Dermis blood vessel endothelial cell (primary cell): ENCODE data around the gene BMS1. TPM values are rescaled to one million over a fixed set of nuclear protein-coding genes. Genes with fewer than 3 reads are reported as not detected.
"Not testable (repeated sequence)": the region's sequence is repeated elsewhere in the genome, so short reads cannot be mapped to it uniquely, and the experiment has no call there.

Source experiments
- DNase-seq: peaks from one replicate; pipeline ENCODE4 v3.0.0; 2010
- total RNA-seq: library from RNA; depleted of rRNA; stranded (reverse); fragments of >200 nt; gene quantifications from 2 replicates; pipeline ENCODE4 v1.2.3, GENCODE V29; 2014

The BMS1 gene
- total RNA-seq, 1 donor from 2014 or later, result 24.2 TPM

- DNase-seq, result no peak
Observed at GRCh38 chr10:42785759-42786158, 3.2 kb downstream of the BMS1 start.

DNA sequence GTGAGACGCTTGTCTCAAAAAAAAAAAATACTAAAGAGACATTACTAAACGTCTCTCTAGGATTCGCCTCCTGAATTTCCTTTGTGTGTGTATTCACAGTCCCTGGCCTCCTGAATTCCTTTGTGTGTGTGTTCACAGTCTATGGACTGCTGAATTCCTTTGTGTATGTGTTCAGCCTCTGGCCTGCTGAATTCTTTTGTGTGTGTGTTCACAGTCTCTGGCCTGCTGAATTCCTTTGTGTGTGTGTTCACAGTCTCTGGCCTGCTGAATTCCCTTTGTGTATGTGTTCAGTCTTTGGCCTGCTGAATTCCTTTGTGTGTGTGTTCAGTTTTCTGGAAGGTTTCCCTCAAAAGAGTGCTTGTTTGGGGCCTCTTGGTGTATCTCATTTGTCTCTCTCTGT lies 8.2 kb downstream of the BMS1 start:
- DNase-seq, result no peak

- DNase-seq, result no peak
Observed at GRCh38 chr10:42795701-42796100, 13.1 kb downstream of the BMS1 start.

DNA sequence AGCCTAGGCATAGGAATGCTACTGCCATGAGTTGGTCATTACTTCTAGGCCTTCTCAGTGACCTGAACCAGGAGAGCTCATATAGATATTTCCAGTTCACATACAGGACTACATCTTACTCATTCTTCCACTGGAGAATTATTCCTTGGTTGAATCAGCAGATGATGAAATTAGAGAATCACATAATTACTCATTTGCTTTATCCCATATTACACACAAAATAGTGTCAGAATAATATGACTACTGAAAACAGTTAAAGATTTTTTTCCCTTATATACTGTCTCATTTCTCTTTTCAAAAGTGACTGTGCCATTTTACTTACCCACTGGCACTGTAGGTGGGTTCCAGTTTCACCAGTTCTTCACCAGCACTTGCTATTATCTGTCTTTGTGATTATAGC lies 18.5 kb downstream of the BMS1 start:
- DNase-seq, result no peak

GRCh38 chr10:42802876-42803275 lies 20.3 kb downstream of the BMS1 start:
- no peak for DNase-seq

DNA sequence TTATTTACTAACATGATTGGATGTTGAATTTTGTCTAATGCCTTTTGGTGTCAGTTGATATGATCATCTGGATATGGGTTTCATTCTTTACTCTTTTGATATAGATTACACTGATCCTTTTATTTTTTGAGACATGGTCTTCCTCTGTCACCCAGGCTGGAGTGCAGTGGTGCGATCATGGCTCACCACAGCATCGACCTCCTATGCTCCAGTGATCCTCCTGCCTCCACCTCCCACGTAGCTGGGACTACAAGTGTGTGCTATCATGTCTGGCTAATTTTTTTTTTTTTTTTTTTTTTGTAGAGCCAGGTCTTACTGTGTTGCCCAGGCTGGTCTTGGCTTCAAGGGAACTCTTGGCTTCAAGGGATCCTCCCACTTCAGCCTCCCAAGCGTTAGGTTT lies 27.1 kb downstream of the BMS1 start:
- DNase-seq, result no peak

DNA sequence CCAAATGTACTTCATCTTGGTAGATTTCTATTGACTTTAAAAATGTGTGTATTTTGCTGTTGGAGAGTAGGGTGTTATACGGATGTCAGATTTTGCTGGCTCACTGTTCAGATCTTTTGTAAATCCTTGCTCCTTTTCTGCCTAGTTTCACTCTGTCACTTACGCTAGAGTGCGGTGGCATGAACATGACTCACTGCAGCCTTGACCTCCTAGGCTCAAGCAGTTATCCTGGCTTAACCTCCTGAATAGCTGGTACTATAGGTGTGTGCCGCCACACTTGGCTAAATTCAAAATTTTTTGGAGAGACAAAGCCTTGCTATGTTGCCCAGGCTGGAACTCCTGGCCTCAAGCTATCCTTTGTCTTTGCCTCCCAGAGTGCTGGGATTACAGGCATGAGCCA lies 29.4 kb downstream of the BMS1 start:
- DNase-seq, result no peak

DNA sequence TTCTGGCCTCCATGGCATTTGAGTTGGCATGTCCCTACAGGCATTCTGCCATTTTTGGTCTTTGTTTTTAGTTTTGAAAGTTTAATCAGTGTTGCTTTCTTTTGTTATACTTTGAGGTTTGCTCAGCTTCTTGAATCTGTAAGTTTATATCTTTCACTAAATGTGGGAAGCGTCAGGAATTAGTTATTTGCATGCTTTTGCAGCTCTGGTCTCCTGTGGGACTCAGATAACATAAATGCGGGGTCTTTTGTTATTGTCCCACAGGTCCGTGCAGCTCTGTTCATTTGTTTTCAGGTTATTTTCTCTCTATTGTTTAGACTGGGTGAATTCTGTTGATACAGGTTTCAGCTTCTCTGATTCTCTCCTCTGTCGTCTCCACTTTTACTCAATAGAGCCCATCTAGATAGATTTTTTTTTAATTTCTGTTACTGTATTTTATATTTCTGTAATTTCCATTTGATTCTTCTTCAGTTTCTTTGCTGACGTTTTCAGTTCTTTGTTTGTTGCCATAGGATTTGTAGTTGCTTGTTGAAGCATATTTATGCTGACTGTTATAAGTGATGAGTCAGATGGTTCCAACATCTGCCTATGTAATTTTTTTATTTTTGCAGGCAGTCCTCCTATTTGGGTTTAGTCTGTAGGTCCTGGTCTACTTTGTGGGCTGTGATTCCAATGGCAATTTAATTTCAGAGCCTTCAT lies 31.5 kb downstream of the BMS1 start:
- DNase-seq, result not testable (repeated sequence)

DNA sequence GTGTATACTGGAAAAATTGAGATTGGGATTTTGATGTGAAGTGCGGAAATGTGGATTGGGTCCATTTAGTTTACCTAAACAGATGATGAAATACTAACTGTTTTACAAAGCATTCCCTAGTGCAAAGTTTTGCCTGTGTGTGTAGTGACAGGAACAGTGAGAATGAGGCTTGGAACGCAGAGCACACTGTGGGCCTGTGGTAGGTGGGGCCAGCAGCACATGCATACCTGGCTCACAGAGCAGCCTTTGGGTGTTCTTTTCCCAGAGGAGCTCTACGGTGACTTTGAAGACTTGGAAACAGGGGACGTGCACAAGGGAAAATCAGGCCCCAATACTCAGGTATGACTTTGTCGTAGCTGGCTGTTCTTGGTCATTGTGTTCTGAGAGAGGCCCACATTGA lies 33.7 kb downstream of the BMS1 start:
- DNase-seq, result not testable (repeated sequence)

DNA sequence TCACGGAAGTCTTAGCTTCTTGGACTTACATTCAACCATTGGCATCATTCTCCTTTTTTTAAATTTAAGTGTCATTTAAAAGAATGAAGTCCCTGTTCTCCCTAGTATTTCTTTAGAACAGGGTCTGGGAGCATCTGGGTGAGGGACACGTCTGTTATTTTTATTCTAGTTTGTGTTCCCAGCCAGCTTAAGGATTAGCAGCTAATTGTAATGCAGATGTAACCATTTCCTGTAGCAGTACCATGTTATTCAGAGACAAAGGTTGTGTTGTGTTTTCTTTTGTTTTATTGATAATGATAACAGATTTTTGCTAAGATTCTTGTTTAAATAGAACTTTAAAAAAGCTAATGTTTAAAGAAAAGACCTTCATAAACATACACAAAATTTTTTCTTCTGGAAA lies 34.3 kb downstream of the BMS1 start:
- no peak for DNase-seq

DNA sequence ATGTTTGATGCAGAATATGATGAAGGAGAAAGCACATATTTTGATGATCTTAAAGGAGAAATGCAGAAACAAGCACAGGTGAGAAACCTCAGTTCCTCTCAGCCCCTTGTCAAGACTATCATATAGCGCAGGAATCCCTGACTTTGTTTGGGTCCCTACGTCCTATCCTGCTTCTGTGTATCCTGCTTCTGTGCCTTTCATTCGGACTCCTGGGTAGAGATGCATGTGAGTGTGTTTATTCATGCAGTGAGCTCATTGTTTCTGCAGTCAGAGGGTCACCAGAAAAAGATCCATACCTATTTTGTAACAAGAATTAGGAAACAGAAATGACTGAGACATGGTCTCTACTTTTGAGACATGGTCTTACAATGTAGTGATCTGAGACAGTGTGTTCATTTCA lies 34.8 kb downstream of the BMS1 start:
- DNase-seq, result not testable (repeated sequence)

DNA sequence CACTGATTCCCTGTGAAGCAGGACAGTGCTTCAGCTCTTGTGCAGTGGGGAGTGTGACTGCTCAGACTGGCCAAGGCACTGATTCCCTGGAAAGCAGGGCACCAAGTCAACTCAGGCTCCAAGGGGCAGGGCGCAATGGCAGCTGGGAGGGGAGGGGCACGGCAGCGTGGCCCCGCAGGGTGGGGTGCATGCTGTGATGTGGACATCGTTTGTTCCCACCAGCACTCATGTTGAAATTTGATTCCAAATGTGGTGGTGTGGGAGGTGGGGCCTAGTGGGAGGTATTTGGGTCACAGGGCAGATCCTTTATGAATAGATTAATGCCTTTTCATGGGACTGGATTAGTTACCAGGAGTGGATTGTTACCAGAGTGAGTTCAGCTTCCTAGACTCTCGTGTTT lies 44.2 kb downstream of the BMS1 start:
- DNase-seq, result not testable (repeated sequence)

GRCh38 chr10:42827201-42827600 lies 44.6 kb downstream of the BMS1 start:
- DNase-seq, result no peak

DNA sequence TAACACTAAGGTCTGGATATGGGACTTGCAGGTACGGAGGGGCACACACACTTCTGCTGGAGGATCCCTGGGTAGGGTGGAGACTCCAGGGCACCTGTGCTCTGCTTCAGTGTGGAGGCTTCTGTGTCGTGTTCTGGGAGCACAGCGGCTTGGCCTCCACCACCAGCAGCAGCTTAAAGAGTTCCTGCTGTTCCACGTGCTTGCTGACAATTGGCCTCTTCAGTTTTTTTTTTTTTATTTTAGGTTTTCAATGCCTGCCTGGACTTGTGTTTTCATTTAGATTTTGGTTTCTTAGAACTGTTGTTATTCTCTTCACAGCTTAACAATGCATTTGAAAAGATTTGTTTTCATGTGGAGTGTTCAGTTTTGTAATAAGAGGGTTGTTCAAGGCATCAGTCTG lies 45.8 kb downstream of the BMS1 start:
- DNase-seq, result not testable (repeated sequence)

- DNase-seq, result peak; percentile 26
Observed at GRCh38 chr10:42830237-42830636, 47.6 kb downstream of the BMS1 start.

DNA sequence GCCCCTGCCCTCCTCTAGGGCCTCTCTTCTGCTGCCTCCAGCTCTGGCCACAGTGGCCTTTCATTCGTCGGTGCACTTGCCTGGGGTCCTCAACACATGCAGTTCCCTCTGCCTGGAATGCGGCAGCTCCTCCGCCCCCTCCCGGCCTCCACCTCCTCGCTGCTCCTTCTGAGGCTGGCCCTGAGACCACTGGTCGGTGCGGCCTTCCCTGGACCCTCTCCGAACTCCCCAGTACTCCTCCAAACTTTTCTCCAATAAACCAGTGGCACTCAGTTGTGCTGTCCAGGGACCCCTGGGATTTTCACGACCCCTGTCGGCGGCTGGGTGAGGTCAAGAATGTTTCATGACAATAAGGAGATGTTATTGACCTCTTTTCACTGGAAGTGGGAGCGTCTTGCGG lies 53.5 kb downstream of the BMS1 start:
- DNase-seq, result no peak

GRCh38 chr10:42836771-42837468 lies 54.3 kb downstream of the BMS1 start:
- peak; percentile 38 for DNase-seq

GRCh38 chr10:42844810-42845209 lies 62.2 kb downstream of the BMS1 start:
- not testable (repeated sequence) for DNase-seq

DNA sequence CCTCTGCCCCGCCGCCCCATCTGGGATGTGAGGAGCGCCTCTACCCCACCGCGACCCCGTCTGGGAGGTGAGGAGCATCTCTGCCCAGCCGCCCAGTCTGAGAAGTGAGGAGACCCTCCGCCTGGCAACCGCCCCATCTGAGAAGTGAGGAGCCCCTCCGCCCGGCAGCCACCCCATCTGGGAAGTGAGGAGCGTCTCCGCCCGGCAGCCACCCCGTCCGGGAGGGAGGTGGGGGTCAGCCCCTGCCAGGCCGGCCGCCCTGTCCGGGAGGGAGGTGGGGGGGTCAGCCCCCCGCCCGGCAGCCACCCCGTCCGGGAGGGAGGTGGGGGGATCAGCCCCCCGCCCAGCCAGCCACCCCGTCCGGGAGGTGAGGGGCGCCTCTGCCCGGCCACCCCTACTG lies 64.7 kb downstream of the BMS1 start:
- not testable (repeated sequence) for DNase-seq

GRCh38 chr10:42850931-42851330 lies 68.3 kb downstream of the BMS1 start:
- DNase-seq, result no peak

- no peak for DNase-seq
Observed at GRCh38 chr10:42859256-42859655, 76.7 kb downstream of the BMS1 start.

GRCh38 chr10:42860016-42860415 lies 77.4 kb downstream of the BMS1 start:
- DNase-seq, result not testable (repeated sequence)

DNA sequence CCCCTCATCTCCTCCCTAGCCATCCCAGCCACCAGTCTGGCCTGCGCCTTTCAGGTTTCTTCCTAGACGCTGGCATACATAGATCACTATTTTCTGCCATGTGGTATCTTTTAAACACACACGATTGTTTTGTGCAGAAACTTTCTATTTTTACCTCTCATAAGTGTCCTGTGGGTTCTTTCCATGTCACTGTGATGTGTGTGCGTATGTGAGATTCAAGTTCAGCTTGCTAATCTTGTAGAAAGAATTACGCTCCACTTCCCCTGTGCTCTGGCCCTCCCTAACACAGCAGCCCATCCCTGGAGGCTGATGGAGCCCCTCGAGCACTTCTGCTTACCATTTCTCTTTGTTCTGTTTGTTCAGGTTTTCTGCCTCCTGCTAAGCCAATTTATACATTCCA lies 80.2 kb downstream of the BMS1 start:
- not testable (repeated sequence) for DNase-seq

DNA sequence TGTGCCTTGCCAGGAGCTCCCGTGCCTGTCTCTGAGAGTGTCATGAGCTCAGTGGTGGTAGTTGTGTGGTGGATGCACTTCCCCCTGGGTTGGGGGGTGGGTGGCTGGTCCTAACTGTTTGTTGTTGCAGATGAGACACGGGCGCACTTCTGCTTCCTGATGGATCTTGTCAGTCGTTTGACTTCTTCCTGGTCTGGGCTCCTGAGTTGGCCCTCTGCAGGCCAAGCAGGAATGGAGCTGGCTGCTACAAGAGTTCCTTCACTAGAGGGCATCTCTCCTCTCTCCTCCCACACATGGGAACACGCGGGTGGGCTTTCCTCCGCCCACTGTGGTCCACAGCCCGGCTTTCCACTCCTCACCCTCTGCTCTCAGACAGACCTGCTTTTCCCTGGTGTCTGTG lies 82.0 kb downstream of the BMS1 start:
- peak; percentile 30 for DNase-seq

DNA sequence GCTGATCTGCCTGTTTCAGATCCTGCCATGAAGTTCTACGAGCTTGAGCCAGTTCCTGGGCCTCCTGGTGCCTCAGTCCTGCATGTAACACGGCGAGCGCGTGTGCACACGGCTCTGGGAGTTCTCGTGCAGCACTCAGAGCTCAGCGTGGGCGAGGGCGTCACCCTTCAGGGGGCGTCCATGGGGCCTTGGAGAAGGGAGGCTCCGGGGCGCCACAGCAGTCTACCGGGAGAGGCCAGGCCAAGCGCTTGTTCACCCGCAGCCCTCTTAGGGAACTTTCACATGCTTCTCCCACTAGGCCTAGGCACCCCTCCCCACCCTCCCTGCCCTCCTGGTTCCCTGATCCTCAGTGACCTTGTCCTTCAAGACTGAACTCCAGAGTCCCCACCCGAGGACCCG lies 83.1 kb downstream of the BMS1 start:
- DNase-seq, result no peak
